NOMO-1 treated with DMSO at 0.1 percent for 48 hours (cell line): ENCODE data around the gene AGO1.
"Not testable (repeated sequence)": the region's sequence is repeated elsewhere in the genome, so short reads cannot be mapped to it uniquely, and the experiment has no call there.

Source experiments
- DNase-seq: peaks from one replicate; lab custom pipeline; 2025; ENCODE audit not compliant: unreplicated experiment; lab: John Stamatoyannopoulos, UW

The AGO1 gene

DNA sequence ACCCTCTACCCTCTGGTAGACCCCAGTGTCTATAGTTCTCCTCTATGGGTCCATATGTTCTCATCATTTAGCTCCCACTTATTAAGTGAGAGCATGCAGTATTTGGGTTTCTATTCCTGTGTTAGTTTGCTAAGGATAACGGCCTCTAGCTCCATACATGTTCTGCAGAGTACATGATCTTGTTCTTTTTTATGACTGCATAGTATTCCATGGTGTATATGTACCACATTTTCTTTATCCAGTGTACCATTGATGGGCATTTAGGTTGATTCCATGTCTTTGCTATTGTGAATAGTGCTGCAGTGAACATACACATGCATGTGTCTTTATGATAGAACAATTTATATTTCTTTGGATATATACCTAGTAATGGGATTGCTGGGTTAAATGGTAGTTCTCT, 81.3 kb downstream of the AGO1 start:
- DNase-seq = not testable (repeated sequence)

DNA sequence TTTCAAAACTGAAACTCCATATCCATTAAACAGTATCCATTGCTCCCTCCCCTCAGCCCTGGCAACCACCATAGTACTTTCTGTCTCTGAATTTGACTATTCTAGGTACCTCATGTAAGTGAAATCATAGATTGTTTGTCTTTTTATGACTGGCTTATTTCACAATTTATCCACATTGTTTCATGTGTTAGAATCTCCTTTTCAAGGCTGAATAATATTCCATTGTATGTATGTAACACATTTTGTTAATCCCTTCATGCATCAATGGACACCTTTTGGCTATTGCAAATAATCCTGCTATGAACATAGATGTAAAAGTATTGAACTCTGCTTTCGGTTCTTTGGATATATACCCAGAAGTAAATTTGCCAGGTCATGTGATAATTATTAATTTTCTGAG, 85.4 kb downstream of the AGO1 start:
- DNase-seq = no peak

DNA sequence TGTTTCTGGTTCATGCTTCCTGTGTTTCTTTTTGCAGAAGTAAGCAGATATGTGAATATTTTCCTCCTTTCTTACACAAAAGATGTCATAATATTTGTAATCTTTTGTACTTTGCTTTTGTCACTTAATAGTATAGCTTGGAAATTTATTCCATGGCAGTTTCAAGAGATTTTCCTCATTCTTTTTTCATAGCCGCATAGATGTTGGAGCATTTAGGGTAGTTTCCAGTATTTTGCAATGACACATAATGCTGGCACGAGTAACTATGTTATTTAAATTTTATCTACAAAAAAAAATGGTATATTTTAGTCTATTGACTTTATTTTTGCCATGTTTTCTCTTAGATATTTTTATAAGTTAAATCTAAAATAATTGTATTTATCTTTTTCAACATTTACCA, 88.6 kb downstream of the AGO1 start:
- no peak for DNase-seq

DNA sequence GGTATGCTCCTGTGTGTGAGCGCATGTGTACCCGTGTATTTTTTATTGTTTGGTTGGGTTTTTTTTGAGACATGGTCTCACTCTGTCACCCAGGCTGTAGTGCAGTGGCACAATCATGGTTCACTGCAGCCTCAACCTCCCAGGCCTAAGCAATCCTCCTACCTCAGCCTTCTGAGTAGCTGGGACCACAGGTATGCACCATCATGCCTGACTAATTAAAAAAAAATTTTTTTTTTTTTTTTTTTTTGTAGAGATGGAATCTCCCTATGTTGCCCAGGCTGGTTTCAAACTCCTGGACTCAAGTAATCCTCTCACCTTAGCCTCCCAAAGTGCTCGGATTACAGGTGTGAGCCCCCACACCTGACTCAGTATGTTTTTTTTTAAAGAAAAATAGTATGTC, 89.6 kb downstream of the AGO1 start:
- not testable (repeated sequence) for DNase-seq

DNA sequence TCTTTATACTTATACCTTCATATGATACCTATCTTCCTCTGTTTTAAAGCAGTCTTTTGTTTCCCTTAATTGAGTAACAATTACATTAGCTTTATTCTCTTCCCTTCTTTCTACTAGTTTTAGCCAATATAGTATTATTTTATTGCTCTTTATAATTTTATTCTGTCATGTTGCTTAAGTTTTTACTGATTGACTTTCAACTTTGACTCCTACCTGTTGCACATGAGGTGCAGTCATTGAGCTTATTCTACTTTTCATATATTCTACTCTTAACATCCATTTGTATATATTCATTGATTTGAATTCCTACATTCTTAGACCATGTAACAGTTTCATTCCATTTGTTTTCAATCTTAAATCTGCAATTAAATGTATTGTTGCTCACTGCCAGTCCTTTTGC, 97.1 kb downstream of the AGO1 start:
- DNase-seq = no peak
